GM18505 (cell line): ENCODE data around the gene RNF123.
"Not testable (repeated sequence)": the region's sequence is repeated elsewhere in the genome, so short reads cannot be mapped to it uniquely, and the experiment has no call there.

ENCODE experiments used
- ATAC-seq: cut with Tn5 transposase; IDR thresholded peaks from one replicate; pipeline ENCODE4 v1.9.1; 2021; ENCODE audit not compliant: unreplicated experiment
- POLR2A ChIP-seq: IDR thresholded peaks from 4 replicates; pipeline ENCODE4 v1.6.1; 2011; ENCODE audit warnings: borderline replicate concordance; ENCODE audit not compliant: insufficient read depth, insufficient read length; ENCODE audit errors: extremely low read depth

The RNF123 gene

GRCh38 chr3:49734752-49735151, 45.4 kb downstream of the RNF123 start:
- no peak for ATAC-seq
- no peak for TF ChIP-seq POLR2A

- no peak for ATAC-seq
- TF ChIP-seq POLR2A, result no peak
Measured at GRCh38 chr3:49738067-49738713, 48.8 kb downstream of the RNF123 start.

- no peak for TF ChIP-seq POLR2A
- no peak for ATAC-seq
Measured at GRCh38 chr3:49740427-49740826, 51.1 kb downstream of the RNF123 start.

GRCh38 chr3:49745986-49746385, 56.6 kb downstream of the RNF123 start:
- TF ChIP-seq POLR2A, result no peak
- no peak for ATAC-seq

- TF ChIP-seq POLR2A, result no peak
- ATAC-seq, result no peak
Measured at GRCh38 chr3:49747792-49748480, 58.6 kb downstream of the RNF123 start.

- ATAC-seq, result not testable (repeated sequence)
Measured at GRCh38 chr3:49748874-49749273, 59.5 kb downstream of the RNF123 start.

- no peak for TF ChIP-seq POLR2A
- ATAC-seq, result no peak
Measured at GRCh38 chr3:49750056-49750455, 60.7 kb downstream of the RNF123 start.

- no peak for ATAC-seq
- TF ChIP-seq POLR2A, result no peak
Measured at GRCh38 chr3:49751501-49751900, 62.1 kb downstream of the RNF123 start.

GRCh38 chr3:49754536-49754935, 65.2 kb downstream of the RNF123 start:
- no peak for ATAC-seq

GRCh38 chr3:49756036-49756435, 66.7 kb downstream of the RNF123 start:
- no peak for ATAC-seq
- no peak for TF ChIP-seq POLR2A

More at GRCh38 chr3:49754536-49754935, 65.2 kb downstream of the RNF123 start:
- no peak for TF ChIP-seq POLR2A

- TF ChIP-seq POLR2A, result no peak
- no peak for ATAC-seq
Measured at GRCh38 chr3:49757197-49757596, 67.8 kb downstream of the RNF123 start.

GRCh38 chr3:49759226-49759625, 69.9 kb downstream of the RNF123 start:
- no peak for TF ChIP-seq POLR2A
- no peak for ATAC-seq

GRCh38 chr3:49761661-49762060, 72.3 kb downstream of the RNF123 start:
- ATAC-seq, result no peak
- no peak for TF ChIP-seq POLR2A

- ATAC-seq, result no peak
- no peak for TF ChIP-seq POLR2A
Measured at GRCh38 chr3:49763981-49764380, 74.6 kb downstream of the RNF123 start.
